Activated T-helper 1 cell treated with Interleukin-2 at 50 U/mL for 16 hours (primary cell): ENCODE data around the gene VPS13C.
A peak's percentile ranks its signal among the peaks of the same experiment; 100 is the strongest.

Experiments used
- DNase-seq: peaks from one replicate; pipeline ENCODE4 v3.0.0-alpha.2; 2020; ENCODE audit warnings: low read depth

VPS13C gene

GRCh38 chr15:62060113-62060895 is at the start of gene VPS13C:
Gene VPS13C (minus strand): TSS chr15:62060447. CDS start chr15:62060374, 73 bp downstream.
- DNase-seq: peak; percentile 90

- no peak for DNase-seq
Observed at GRCh38 chr15:62109437-62109836, 49.2 kb upstream of the VPS13C start.

- DNase-seq: no peak
Observed at GRCh38 chr15:62108411-62108810, 48.2 kb upstream of the VPS13C start.

- no peak for DNase-seq
Observed at GRCh38 chr15:62107571-62108121, 47.4 kb upstream of the VPS13C start.

- no peak for DNase-seq
Observed at GRCh38 chr15:62106096-62106495, 45.8 kb upstream of the VPS13C start.

GRCh38 chr15:62105266-62105665 is 45.0 kb upstream of the VPS13C start:
- no peak for DNase-seq

GRCh38 chr15:62104846-62105245 is 44.6 kb upstream of the VPS13C start:
- no peak for DNase-seq

GRCh38 chr15:62104401-62104800 is 44.2 kb upstream of the VPS13C start:
- no peak for DNase-seq

GRCh38 chr15:62103431-62103830 is 43.2 kb upstream of the VPS13C start:
- no peak for DNase-seq

- no peak for DNase-seq
Observed at GRCh38 chr15:62099094-62099601, 38.9 kb upstream of the VPS13C start.

GRCh38 chr15:62094388-62094787 is 34.1 kb upstream of the VPS13C start:
- no peak for DNase-seq

GRCh38 chr15:62093809-62094208 is 33.6 kb upstream of the VPS13C start:
- DNase-seq: no peak

GRCh38 chr15:62090988-62091387 is 30.7 kb upstream of the VPS13C start:
- no peak for DNase-seq

GRCh38 chr15:62089616-62090015 is 29.4 kb upstream of the VPS13C start:
- DNase-seq: no peak

- no peak for DNase-seq
Observed at GRCh38 chr15:62088353-62088693, 28.1 kb upstream of the VPS13C start.

- DNase-seq: no peak
Observed at GRCh38 chr15:62087671-62088352, 27.6 kb upstream of the VPS13C start.

- DNase-seq: no peak
Observed at GRCh38 chr15:62085740-62086139, 25.5 kb upstream of the VPS13C start.

GRCh38 chr15:62083194-62084154 is 23.2 kb upstream of the VPS13C start:
- no peak for DNase-seq

- no peak for DNase-seq
Observed at GRCh38 chr15:62079594-62079993, 19.3 kb upstream of the VPS13C start.

- DNase-seq: no peak
Observed at GRCh38 chr15:62075595-62076277, 15.5 kb upstream of the VPS13C start.

GRCh38 chr15:62071711-62072308 is 11.6 kb upstream of the VPS13C start:
- no peak for DNase-seq
